ENCODE measurements around the gene TMEM184A.
A peak's percentile ranks its signal among the peaks of the same experiment; 100 is the strongest.

TMEM184A gene

GRCh38 chr7:1540776-1541271 is 15.2 kb downstream of the TMEM184A start:
- DNase-seq (ENCODE audit: low read depth): no peak
- H3K4me3 ChIP-seq (ENCODE audit: low read length): no peak overlapping the region
- no peak for TF ChIP-seq CTCF (conservative IDR thresholded peaks at IDR 0.05; ENCODE audit: low read length)

GRCh38 chr7:1539882-1540775 is 15.9 kb downstream of the TMEM184A start:
- TF ChIP-seq CTCF (conservative IDR thresholded peaks at IDR 0.05; ENCODE audit: low read length): no peak
- no peak overlapping the region for H3K4me3 ChIP-seq (ENCODE audit: low read length)
- DNase-seq (ENCODE audit: low read depth): no peak

GRCh38 chr7:1539181-1539881 is 16.7 kb downstream of the TMEM184A start:
- peak; percentile 61 for DNase-seq (ENCODE audit: low read depth)
- no peak overlapping the region for H3K4me3 ChIP-seq (ENCODE audit: low read length)
- no peak for TF ChIP-seq CTCF (conservative IDR thresholded peaks at IDR 0.05; ENCODE audit: low read length)

- H3K4me3 ChIP-seq (ENCODE audit: low read length): peak overlapping the region; percentile 7; the same call in 1 of the 2 replicates
These were observed 17.3 kb downstream of the TMEM184A start for GRCh38 chr7:1538544-1539180.

GRCh38 chr7:1537535-1538412 is 18.2 kb downstream of the TMEM184A start:
- TF ChIP-seq CTCF (conservative IDR thresholded peaks at IDR 0.05; ENCODE audit: low read length): no peak
- peak; percentile 91 for DNase-seq (ENCODE audit: low read depth)
- peak overlapping the region; percentile 80 for H3K4me3 ChIP-seq (ENCODE audit: low read length)

More at GRCh38 chr7:1538544-1539180, 17.3 kb downstream of the TMEM184A start:
- no peak for TF ChIP-seq CTCF (conservative IDR thresholded peaks at IDR 0.05; ENCODE audit: low read length)
- DNase-seq (ENCODE audit: low read depth): no peak

All from AG10803 (cell line).